ENCODE measurements around the gene ZNF718. TPM values are rescaled to one million over a fixed set of nuclear protein-coding genes. Genes with fewer than 3 reads are reported as not detected.
"Not testable (repeated sequence)": the region's sequence is repeated elsewhere in the genome, so short reads cannot be mapped to it uniquely, and the experiment has no call there.

ZNF718 gene
- 1 to 10 TPM; 6.5 to 7.6 TPM for total RNA-seq

DNA sequence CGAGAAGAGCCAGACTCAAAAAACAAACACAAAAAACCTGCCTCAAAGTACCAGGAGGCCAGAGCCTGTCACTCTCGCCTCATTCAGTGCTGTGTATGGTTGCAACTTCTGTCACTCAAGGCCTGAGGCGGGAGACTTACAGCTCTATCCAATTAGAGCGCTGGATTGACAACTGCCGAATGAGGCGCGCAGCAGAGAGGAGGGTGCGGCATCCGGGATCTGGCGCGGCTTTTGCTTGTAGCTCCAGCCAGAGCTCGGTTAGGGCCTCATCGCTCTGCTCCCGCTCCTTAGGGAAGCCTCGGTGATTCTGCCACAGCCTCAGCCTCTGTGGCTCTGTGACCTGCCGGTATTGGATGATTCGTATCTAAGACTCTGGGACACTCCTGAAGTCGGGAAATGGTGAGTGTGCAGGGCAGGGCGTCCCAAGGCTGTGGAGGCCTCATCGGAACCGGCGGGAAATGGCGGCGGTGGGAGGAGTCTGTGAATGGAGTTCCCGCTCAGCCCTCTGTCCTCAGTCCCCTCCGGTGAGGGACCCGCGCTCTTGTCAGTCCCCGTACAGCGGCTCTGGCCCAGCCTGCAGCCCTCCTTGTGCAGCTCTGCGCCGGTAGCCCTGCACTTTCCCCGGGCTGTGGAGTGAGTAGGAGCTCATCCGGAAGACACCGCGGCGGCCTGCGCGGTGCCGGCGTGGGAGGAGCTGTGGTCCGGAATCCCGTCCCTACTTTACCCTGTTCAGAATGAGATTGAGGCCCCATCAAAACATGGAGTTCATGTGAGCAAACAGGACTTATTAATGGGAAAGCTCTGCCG, at the start of gene ZNF718:
Gene ZNF718, plus strand, starts transcription at position 227 of the 807 bp plus-strand sequence. Its CDS starts 170 bp downstream, at position 397.
- Histone ChIP-seq H3K36me3 (replicated peaks in 1 of 2; ENCODE audit: insufficient read depth in 1 of 2, low read depth in 2 of 2) (no peaks in the 10 kb centered on the region), H3K9me3 (peaks cover 0 to 15% (median 0%) of the 10 kb centered on the region in 3 donors), H3K4me3 (peak within 1 kb of the TSS; percentile 52 to 66), H3K27ac (peak within 1 kb of the TSS; percentile 80 to 93 (median 88)), H3K4me1 (peaks cover 17% of the 10 kb centered on the region), H3K27me3 (no peaks in the 10 kb centered on the region)
- WGBS, 2 donors: 2 to 4% methylated on average over 15 to 44 of the region's 44 CpGs
- TF ChIP-seq, protein P1, sequence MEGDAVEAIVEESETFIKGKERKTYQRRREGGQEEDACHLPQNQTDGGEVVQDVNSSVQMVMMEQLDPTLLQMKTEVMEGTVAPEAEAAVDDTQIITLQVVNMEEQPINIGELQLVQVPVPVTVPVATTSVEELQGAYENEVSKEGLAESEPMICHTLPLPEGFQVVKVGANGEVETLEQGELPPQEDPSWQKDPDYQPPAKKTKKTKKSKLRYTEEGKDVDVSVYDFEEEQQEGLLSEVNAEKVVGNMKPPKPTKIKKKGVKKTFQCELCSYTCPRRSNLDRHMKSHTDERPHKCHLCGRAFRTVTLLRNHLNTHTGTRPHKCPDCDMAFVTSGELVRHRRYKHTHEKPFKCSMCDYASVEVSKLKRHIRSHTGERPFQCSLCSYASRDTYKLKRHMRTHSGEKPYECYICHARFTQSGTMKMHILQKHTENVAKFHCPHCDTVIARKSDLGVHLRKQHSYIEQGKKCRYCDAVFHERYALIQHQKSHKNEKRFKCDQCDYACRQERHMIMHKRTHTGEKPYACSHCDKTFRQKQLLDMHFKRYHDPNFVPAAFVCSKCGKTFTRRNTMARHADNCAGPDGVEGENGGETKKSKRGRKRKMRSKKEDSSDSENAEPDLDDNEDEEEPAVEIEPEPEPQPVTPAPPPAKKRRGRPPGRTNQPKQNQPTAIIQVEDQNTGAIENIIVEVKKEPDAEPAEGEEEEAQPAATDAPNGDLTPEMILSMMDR (IDR thresholded peaks at IDR 0.05): peak in 1 of 7 experiments; percentile 4
- TF ChIP-seq POLR2A (IDR thresholded peaks at IDR 0.05): peak; percentile 46 to 86 (median 85)
- intact Hi-C loops (cut with DNase I): no loop called here
- peak; percentile 99 for ATAC-seq
- DNase-seq: peak; percentile 95 to 97 (median 96)

DNA sequence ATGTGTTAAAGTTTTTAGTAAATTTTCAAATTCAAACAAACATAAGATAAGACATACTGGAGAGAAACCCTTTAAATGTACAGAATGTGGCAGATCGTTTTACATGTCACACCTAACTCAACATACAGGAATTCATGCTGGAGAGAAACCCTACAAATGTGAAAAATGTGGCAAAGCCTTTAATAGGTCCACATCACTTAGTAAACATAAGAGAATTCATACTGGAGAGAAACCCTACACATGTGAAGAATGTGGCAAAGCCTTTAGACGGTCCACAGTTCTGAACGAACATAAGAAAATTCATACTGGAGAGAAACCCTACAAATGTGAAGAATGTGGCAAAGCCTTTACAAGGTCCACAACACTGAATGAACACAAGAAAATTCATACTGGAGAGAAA, 38.4 kb upstream of the ZNF718 start:
- H3K27me3 ChIP-seq: no peaks in the 10 kb centered on the region
- no peaks in the 10 kb centered on the region for H3K4me1 ChIP-seq
- intact Hi-C loops (cut with DNase I): no loop called here
- H3K9me3 ChIP-seq: peaks cover 0 to 64% (median 11%) of the 10 kb centered on the region in 3 donors
- ATAC-seq (no peak), DNase-seq (no peak)
- 91 to 95% methylated on average over 3 of the region's 3 CpGs for WGBS, 2 donors
- H3K36me3 ChIP-seq (replicated peaks in 1 of 2; ENCODE audit: insufficient read depth in 1 of 2, low read depth in 2 of 2): peaks cover 12 to 21% of the 10 kb centered on the region in 2 donors
- no peak overlapping the region for H3K4me3 ChIP-seq
- TF ChIP-seq POLR2A (IDR thresholded peaks at IDR 0.05): no peak
- TF ChIP-seq, protein P1 (IDR thresholded peaks at IDR 0.05): no peak
- no peak overlapping the region for H3K27ac ChIP-seq

DNA sequence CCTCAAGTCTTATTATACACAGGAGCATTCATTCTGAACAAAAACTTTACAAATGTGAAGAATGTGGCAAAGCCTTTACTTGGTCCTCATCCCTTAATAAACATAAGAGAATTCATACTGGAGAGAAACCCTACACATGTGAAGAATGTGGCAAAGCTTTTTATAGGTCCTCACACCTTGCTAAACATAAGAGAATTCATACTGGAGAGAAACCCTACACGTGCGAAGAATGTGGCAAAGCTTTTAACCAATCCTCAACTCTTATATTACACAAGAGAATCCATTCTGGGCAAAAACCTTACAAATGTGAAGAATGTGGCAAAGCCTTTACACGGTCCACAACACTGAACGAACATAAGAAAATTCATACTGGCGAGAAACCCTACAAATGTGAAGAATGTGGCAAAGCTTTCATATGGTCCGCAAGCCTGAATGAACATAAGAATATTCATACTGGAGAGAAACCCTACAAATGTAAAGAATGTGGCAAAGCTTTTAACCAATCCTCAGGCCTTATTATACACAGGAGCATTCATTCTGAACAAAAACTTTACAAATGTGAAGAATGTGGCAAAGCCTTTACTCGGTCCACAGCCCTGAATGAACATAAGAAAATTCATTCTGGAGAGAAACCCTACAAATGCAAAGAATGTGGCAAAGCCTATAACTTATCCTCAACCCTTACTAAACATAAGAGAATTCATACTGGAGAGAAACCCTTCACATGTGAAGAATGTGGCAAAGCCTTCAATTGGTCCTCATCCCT, 37.6 kb upstream of the ZNF718 start:
- DNase-seq; H3K4me3 ChIP-seq; H3K27ac ChIP-seq; ATAC-seq; H3K4me1 ChIP-seq; intact Hi-C loops (cut with DNase I); H3K27me3 ChIP-seq: not testable (repeated sequence)
- peaks cover 7 to 20% of the 10 kb centered on the region in 2 donors for H3K36me3 ChIP-seq (replicated peaks in 1 of 2; ENCODE audit: insufficient read depth in 1 of 2, low read depth in 2 of 2)
- WGBS, 2 donors: 92 to 93% methylated on average over 7 of the region's 7 CpGs
- H3K9me3 ChIP-seq: peaks cover 0 to 70% (median 12%) of the 10 kb centered on the region in 3 donors

DNA sequence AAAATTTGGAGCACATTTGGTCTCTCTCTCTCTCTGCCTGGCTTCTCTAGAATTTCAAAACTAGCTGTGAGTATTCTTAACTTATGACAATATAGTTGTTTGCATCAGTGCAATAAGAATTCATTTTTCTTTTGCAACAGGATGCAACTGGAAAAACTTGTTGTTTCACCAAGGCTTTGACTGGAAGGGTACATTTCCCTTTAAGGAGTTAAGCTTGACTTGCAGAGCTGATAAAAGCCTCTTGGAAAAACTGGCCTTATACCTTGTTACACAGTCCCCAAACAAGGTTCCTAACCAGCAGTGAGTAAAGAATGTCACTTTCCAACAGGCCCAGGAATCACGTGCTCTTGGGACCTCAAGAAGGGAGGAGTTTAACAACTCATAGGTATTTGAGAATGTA, 25.9 kb upstream of the ZNF718 start:
- Histone ChIP-seq H3K27me3 (no peaks in the 10 kb centered on the region), H3K4me3 (no peak overlapping the region), H3K4me1 (no peaks in the 10 kb centered on the region), H3K27ac (no peak overlapping the region), H3K9me3 (peaks cover 0 to 55% (median 3%) of the 10 kb centered on the region in 3 donors), H3K36me3 (replicated peaks in 1 of 2; ENCODE audit: insufficient read depth in 1 of 2, low read depth in 2 of 2) (no peaks in the 10 kb centered on the region)
- intact Hi-C loops (cut with DNase I): no loop called here
- DNase-seq (no peak), ATAC-seq (no peak)
- TF ChIP-seq, protein P1 (IDR thresholded peaks at IDR 0.05): no peak
- TF ChIP-seq POLR2A (IDR thresholded peaks at IDR 0.05): no peak
- 81 to 100% methylated on average over 1 of the region's 1 CpG for WGBS, 2 donors

DNA sequence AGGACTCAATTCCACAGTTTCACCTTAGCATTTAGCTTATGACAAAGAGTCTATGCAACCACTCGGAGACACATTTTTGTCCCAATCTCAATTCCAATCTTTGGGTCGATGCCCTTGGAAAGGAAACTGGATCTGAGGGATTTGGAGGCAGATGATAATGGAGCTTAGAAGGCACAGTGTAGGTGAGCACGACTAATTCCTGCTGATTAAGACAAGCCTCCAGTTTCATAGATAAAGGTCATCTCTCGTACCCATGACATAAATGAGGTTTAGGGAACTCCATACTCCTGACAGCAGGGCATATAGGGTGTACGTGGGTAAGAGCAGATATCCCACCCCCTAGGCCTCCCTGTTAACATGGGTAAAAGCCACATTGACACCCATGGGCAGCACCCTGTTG, 24.4 kb upstream of the ZNF718 start:
- DNase-seq: no peak
- Histone ChIP-seq H3K27me3 (no peaks in the 10 kb centered on the region), H3K4me3 (no peak overlapping the region), H3K9me3 (peaks cover 0 to 49% (median 3%) of the 10 kb centered on the region in 3 donors), H3K36me3 (replicated peaks in 1 of 2; ENCODE audit: insufficient read depth in 1 of 2, low read depth in 2 of 2) (no peaks in the 10 kb centered on the region), H3K4me1 (no peaks in the 10 kb centered on the region), H3K27ac (no peak overlapping the region)
- intact Hi-C loops (cut with DNase I): no loop called here
- TF ChIP-seq, protein P1 (IDR thresholded peaks at IDR 0.05): no peak
- no peak for TF ChIP-seq POLR2A (IDR thresholded peaks at IDR 0.05)
- ATAC-seq: no peak
- WGBS, 2 donors: 76 to 82% methylated on average over 5 of the region's 5 CpGs
